Mesodermal cell (in vitro differentiated cells): ENCODE data around the gene SLC29A3.

ENCODE experiments used
- H3K27ac ChIP-seq: 2 replicates; pipeline ENCODE4 v1.7.0; 2013; ENCODE audit warnings: mild to moderate bottlenecking, low read depth, low read length, moderate library complexity; ENCODE audit not compliant: severe bottlenecking
- H3K36me3 ChIP-seq: 2 replicates; pipeline ENCODE4 v1.7.1; 2013; ENCODE audit warnings: mild to moderate bottlenecking, low read length, moderate library complexity; ENCODE audit not compliant: control insufficient read depth, insufficient read depth
- H3K4me1 ChIP-seq: one replicate; pipeline ENCODE4 v1.7.1; 2013; ENCODE audit warnings: mild to moderate bottlenecking, low read length; ENCODE audit not compliant: insufficient read depth, control insufficient read depth, poor library complexity, severe bottlenecking
- H3K4me3 ChIP-seq: 2 replicates; pipeline ENCODE4 v1.7.0; 2013; ENCODE audit warnings: low read length, control low read depth, mild to moderate bottlenecking; ENCODE audit not compliant: insufficient read depth, poor library complexity, severe bottlenecking; ENCODE audit errors: extremely low read depth
- H3K9me3 ChIP-seq: 2 replicates; pipeline ENCODE4 v1.7.1; 2013; ENCODE audit warnings: mild to moderate bottlenecking, low read length, moderate library complexity; ENCODE audit not compliant: control insufficient read depth
- WGBS, 2 experiments: methylation state at CpG; one replicate each; pipeline ENCODE4 v1.1.5; 2013; ENCODE audit warnings: missing lambda C conversion rate in 2 of 2; ENCODE audit not compliant: insufficient coverage in 2 of 2; 5-methylcytosine and 5-hydroxymethylcytosine counted together

Gene SLC29A3

DNA sequence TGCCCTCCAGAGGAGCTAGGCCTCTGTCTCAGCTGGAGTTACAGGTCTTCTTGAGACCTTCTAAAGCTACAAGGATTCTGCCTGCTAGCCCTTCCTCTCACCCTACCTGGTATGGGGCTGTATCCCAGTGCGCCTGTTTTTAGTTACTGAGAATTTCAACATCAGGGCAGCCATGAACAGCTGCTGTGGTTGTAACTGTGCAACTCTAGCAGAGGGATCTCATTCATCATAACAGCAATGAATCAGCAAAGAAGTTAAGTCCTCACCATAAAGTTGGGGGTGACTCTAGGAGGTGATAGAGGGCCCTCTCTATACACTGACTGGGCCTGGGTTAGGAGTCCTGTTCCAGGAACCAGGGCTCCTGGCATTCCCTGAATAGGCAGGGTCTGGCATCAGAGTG is 63.7 kb downstream of the SLC29A3 start:
- H3K27ac ChIP-seq: no peak overlapping the region
- no peaks in the 10 kb centered on the region for H3K9me3 ChIP-seq
- 67% methylated on average over 1 of the region's 1 CpG; no CpG with 5 or more reads in 1 of the 2 experiments for WGBS, 2 experiments
- no peaks in the 10 kb centered on the region for H3K4me1 ChIP-seq
- H3K4me3 ChIP-seq: no peak overlapping the region
- no peaks in the 10 kb centered on the region for H3K36me3 ChIP-seq

DNA sequence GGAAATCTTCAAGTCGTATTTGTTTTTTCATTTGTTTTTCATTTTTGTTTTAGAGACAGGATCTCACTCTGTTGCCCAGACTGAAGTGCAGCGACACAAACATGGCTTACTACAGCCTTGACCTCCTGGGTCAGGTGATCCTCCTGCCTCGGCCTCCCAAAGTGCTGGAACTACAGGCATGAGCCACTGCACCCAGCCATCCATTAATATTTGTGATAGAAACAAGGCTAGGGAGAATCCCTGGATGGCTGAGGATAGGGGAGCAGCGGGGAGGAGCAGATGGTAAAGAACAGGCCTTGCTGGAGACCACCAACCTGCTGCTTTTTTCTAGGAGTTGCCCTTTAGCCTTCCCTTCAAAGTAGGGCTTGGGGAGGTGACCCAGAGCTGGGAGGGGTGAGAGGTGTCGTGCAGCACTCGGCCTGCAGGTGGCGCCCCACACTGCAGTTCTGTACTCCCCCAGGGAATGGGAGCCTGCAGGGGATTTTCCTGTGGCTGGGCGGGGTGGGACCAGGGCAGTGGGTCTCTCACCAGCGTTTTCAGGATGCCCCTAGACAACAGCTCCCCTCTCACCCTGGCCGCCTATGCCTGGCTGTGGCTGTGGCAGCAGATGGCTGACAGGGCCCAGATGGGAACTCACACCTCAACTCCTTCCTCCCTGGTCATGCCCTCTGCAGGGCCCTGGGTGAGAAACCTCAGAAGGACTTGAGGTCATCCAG is 65.1 kb downstream of the SLC29A3 start:
- Histone ChIP-seq H3K9me3 (no peaks in the 10 kb centered on the region), H3K27ac (no peak overlapping the region), H3K4me3 (no peak overlapping the region), H3K36me3 (no peaks in the 10 kb centered on the region), H3K4me1 (no peaks in the 10 kb centered on the region)
- WGBS, 2 experiments: 30 to 39% methylated on average over 8 to 9 of the region's 10 CpGs

DNA sequence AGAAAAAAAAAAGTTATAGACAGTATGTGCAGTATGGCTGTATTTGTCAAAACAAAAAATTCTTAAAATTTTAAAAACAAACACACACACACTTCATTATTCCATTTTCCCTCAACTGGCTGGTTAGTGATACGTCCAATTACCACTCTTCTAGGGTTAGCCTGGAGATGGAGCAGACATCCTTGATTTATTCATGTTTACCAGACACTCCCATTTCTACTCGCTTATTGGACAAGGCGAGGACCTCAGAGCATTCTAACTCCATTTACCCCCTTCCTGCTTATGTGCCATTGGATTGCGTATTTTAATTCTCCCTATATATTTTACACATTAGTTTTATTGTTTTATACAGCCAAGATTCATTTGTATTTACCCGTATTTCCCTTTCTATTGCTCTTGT is 69.1 kb downstream of the SLC29A3 start:
- no peaks in the 10 kb centered on the region for H3K36me3 ChIP-seq
- 100% methylated on average over 1 to 3 of the region's 5 CpGs for WGBS, 2 experiments
- no peaks in the 10 kb centered on the region for H3K4me1 ChIP-seq
- H3K27ac ChIP-seq: no peak overlapping the region
- no peak overlapping the region for H3K4me3 ChIP-seq
- H3K9me3 ChIP-seq: no peaks in the 10 kb centered on the region

DNA sequence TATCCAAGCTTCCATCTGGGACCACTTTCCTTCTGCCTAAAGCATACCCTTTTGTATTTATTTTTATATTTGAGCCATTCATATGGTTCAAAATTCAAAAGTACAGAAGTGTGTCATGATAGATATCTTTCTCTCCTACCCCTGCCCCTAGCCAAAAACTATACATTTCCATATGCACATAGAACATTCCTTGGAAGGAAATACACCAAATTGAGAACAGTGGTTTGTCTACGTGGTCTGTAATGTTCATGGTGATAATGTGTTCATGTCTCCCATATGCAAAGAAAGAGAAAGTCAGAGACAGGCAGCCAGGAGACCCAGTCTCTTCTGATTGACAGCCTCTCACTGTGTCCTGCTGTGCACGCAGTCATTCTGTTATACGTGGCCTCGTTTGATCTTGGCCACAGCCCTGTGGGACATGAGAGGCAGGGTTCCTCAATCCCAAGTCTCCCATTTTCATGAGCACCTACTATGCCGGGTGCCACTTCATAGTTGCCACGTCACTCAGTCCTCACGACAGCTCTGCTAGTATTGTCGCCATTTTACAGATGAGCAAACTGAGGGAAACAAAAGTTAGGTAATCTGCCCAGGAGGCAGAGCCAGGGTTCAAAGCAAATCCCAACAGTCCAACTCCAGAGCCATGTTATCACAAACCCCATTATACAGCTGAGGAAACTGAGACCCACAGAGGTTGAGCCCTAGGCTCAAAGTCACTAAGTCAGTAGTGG is 69.7 kb downstream of the SLC29A3 start:
- Histone ChIP-seq H3K36me3 (no peaks in the 10 kb centered on the region), H3K27ac (no peak overlapping the region), H3K9me3 (no peaks in the 10 kb centered on the region), H3K4me1 (no peaks in the 10 kb centered on the region), H3K4me3 (no peak overlapping the region)
- WGBS, 2 experiments: 75 to 79% methylated on average over 6 to 7 of the region's 8 CpGs

DNA sequence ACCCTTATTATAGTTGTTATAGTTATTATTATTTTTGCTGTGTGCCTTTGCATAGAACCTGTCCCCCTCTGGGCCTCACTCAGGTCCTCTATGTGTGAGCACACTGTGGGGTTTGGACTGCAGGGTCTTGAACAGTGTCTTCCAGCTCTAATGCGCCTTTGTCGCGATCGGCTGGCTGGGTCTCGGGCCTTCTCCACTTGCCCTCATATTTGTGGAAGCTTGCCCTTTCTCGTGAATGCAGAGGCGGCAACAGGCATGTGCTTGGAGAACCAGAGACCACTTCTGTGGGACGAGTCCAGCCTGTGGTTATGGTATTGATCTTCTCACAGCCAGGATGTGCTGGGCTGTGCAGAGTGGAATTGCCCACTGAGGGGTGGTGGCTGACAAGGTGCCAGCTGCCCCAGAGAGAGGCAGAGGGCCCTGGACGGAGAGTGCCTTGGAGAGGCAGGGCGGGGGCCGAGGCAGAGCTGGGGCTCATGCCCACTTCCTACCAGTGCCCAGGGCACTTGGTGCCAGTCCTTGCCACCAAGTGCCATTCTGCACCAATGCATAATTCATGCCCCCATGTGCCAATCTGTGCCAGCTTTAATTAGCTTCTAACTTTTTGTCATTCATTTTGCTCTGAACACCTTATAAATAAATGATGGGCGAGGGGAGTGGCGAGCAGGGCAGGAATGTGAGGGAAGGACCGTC is 70.9 kb downstream of the SLC29A3 start:
- 84 to 92% methylated on average over 9 to 13 of the region's 14 CpGs for WGBS, 2 experiments
- no peaks in the 10 kb centered on the region for H3K36me3 ChIP-seq
- H3K4me3 ChIP-seq: no peak overlapping the region
- H3K9me3 ChIP-seq: no peaks in the 10 kb centered on the region
- H3K27ac ChIP-seq: no peak overlapping the region
- no peaks in the 10 kb centered on the region for H3K4me1 ChIP-seq

DNA sequence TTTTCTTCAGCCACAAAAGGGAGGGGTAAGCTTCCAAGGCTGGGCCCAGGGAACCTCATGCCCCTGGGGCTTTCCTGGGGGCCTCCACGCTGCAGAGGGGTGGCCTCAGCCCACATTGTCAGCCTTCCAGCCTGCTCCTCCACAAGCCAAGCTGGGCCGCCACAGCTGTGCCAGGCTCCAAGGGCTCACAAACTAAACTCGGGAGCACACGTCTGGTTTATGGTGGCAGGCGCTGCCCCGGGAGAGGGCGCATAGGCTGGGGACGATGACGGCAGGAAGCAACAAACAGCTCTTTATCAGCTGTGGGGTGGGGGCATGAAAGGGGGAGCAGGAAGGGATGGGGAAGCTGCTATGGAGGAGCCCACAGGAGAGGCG is 71.4 kb downstream of the SLC29A3 start:
- H3K9me3 ChIP-seq: no peaks in the 10 kb centered on the region
- no peak overlapping the region for H3K27ac ChIP-seq
- H3K4me3 ChIP-seq: no peak overlapping the region
- WGBS, 2 experiments: 64 to 78% methylated on average over 9 to 10 of the region's 10 CpGs
- H3K36me3 ChIP-seq: no peaks in the 10 kb centered on the region
- H3K4me1 ChIP-seq: no peaks in the 10 kb centered on the region

DNA sequence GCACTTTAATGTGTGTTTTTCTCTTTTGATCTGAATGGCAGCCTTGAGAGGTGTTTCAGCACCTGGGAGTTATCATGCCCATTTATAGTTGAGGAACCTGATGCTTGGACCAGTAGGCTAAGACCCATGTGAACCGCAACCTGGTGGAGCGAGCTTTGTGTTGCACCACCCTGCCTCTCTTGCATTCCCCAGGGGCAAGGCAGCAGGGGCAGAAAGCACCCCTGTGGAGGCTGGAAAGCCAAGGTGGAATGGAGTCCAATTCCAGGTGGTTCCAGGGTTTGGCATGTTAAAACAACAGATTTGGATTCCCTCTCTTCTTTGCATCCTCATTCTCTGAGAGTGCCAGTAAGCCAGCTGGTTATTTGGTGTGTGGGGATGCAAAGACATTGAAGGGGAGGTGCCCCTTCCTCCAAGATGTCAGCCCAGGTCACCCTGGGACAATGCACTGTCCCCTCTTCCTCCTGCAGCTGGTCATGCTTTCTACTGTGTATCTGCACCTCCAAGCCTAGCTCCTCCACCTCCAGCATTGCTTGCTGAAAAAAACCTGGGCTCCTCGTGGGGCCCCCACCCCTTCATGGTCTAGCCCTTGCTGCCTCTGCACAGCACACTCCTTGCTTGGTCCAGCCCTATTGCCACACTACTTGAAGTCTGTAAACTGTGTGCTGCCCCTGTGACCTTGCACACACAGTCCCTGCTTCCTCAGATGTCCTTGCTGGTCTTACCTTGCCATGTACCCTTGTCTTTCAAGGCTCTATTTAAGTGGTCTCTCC is 72.0 kb downstream of the SLC29A3 start:
- Histone ChIP-seq H3K4me1 (no peaks in the 10 kb centered on the region), H3K9me3 (no peaks in the 10 kb centered on the region), H3K27ac (no peak overlapping the region), H3K4me3 (no peak overlapping the region), H3K36me3 (no peaks in the 10 kb centered on the region)
- 72 to 92% methylated on average over 3 of the region's 3 CpGs for WGBS, 2 experiments

DNA sequence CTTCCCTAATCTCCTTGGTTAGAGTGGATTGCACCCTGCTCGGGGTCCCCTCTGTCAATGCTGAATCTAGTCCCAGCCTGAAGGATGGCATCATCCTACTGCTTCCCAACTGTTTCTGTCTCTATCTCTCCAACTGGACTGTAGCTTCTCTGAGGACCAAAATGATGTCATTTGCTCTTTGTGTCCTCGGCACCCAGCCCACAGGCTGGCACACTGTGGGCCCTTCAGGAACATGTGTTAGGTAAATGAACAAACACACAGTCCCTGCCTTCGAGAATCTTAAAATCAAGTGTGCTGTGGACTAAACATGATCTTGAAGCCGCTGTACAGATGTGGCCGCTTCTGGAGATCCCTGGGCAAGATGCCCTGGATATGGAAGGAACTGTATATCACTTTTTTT is 72.6 kb downstream of the SLC29A3 start:
- WGBS, 2 experiments: 89 to 93% methylated on average over 3 of the region's 5 CpGs
- H3K4me1 ChIP-seq: no peaks in the 10 kb centered on the region

DNA sequence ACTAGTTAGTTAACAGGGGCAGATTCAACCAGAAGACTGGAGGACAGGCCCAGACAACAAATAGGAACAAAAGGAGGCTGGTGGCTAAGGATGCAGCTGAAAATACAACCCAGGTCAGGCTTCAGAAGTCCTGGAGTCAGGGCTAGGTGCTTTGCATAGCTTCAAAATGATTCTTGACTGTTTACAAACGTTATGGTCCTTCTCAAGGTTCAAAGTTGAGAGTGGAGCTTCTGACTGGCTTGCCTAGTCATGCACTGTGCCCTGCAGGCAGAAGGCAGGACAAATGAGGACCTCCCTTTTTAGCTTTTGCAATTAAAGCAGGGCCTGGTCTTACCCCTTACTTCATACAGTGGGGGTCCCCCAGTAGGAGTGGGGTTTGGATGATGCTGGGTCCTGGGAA is 73.2 kb downstream of the SLC29A3 start:
- Histone ChIP-seq H3K27ac (no peak overlapping the region), H3K4me1 (peaks cover 3% of the 10 kb centered on the region), H3K36me3 (no peaks in the 10 kb centered on the region), H3K9me3 (no peaks in the 10 kb centered on the region), H3K4me3 (no peak overlapping the region)
- 43 to 53% methylated on average over 1 of the region's 1 CpG for WGBS, 2 experiments

More for the DNA sequence above, 72.6 kb downstream of the SLC29A3 start:
- Histone ChIP-seq H3K4me3 (no peak overlapping the region), H3K36me3 (no peaks in the 10 kb centered on the region), H3K27ac (no peak overlapping the region), H3K9me3 (no peaks in the 10 kb centered on the region)
